ENCODE results near the gene NPTX1.

DNA sequence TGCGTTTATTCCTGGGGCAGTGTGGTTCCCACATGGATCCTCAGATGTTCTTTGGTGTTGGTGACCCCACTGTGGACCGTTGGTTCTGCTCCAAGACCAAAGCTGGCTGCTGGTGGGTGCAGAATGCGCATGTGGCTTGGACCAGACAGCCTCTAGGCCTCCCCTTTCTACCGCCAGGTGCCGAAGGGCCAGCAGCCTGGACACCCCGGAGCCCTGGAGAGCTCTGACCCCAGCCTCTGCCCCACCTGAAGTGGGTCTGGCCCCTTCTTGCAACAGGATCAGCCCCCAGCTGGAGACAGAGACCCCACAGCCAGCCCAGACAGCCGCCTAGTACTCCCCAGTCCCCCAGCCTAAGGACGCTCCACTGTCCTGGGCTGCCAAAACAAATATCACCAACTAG is 18.4 kb downstream of the NPTX1 start:
- TF ChIP-seq CLOCK (CRISPR knock-in tag; IDR thresholded peaks at IDR 0.05; ENCODE audit: borderline replicate concordance) = no peak
- TF ChIP-seq YY1 (IDR thresholded peaks at IDR 0.05; ENCODE audit: borderline replicate concordance in 1 of 3, control insufficient read depth in 1 of 3, extremely low read depth in 1 of 3, insufficient read depth in 3 of 3, insufficient read length in 1 of 3, insufficient replicate concordance in 2 of 3, low read depth in 1 of 3, low read length in 2 of 3) = no peak
- no peak for TF ChIP-seq TAF1 (IDR thresholded peaks at IDR 0.05; ENCODE audit: control insufficient read depth, extremely low read depth, insufficient read depth, low read length, severe bottlenecking)
- no peak for TF ChIP-seq ZNF57 (CRISPR knock-in tag; IDR thresholded peaks at IDR 0.05)
- TF ChIP-seq DPF2 (IDR thresholded peaks at IDR 0.05) = no peak
